ENCODE results near the gene TLE1. TPM values are rescaled to one million over a fixed set of nuclear protein-coding genes. Genes with fewer than 3 reads are reported as not detected.

TLE1 gene
- total and polyA plus RNA-seq, 10 of the 15 experiments (the other 5 are each of a cell fraction or from before 2014, with no cell fraction given): 0.04 to 0.23 (median 0.10) TPM; not detected in 6

DNA sequence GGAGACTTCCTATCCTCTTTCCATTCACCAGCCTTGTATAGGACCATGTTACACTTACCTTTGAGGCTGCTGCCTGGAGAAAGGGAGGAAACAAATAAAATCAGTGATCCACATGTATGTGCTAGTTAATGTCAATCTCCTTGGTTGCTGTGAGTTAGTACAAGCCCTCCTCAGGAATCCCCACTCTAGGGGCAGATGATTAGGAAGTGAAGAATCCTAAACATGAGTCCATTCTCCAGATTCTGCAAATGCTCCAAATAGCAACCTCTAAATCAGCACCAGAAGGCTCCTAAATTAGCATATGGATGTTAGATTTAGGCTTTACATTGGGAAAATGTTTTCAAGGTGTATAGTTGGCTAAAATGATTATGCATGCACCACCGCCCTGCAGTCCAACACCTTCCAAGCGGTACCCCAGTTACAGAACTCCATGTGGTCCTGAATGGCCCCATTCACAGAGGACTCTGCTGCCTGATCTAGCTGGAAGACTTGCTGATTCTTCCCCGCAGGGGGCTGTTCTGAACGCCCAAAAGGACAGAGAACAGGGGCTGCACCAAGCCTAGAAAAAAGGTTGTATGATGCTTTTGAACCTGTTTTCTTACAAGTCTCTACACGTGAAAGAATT, 123.2 kb downstream of the TLE1 start:
- TF ChIP-seq, protein P1, sequence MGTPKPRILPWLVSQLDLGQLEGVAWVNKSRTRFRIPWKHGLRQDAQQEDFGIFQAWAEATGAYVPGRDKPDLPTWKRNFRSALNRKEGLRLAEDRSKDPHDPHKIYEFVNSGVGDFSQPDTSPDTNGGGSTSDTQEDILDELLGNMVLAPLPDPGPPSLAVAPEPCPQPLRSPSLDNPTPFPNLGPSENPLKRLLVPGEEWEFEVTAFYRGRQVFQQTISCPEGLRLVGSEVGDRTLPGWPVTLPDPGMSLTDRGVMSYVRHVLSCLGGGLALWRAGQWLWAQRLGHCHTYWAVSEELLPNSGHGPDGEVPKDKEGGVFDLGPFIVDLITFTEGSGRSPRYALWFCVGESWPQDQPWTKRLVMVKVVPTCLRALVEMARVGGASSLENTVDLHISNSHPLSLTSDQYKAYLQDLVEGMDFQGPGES (IDR thresholded peaks at IDR 0.05): no peak
- TF ChIP-seq, protein P2, sequence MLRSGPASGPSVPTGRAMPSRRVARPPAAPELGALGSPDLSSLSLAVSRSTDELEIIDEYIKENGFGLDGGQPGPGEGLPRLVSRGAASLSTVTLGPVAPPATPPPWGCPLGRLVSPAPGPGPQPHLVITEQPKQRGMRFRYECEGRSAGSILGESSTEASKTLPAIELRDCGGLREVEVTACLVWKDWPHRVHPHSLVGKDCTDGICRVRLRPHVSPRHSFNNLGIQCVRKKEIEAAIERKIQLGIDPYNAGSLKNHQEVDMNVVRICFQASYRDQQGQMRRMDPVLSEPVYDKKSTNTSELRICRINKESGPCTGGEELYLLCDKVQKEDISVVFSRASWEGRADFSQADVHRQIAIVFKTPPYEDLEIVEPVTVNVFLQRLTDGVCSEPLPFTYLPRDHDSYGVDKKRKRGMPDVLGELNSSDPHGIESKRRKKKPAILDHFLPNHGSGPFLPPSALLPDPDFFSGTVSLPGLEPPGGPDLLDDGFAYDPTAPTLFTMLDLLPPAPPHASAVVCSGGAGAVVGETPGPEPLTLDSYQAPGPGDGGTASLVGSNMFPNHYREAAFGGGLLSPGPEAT (IDR thresholded peaks at IDR 0.05; ENCODE audit: low read depth): no peak
- TF ChIP-seq ESRRA (IDR thresholded peaks at IDR 0.05; ENCODE audit: low read length): no peak
- TF ChIP-seq RFX5 (IDR thresholded peaks at IDR 0.05; ENCODE audit: low read depth, low read length): no peak
- no peak for TF ChIP-seq CHD4 (IDR thresholded peaks at IDR 0.05)
- TF ChIP-seq NFIC (IDR thresholded peaks at IDR 0.05; ENCODE audit: low read depth, low read length): no peak
- no peak for TF ChIP-seq TARDBP (IDR thresholded peaks at IDR 0.05; ENCODE audit: borderline replicate concordance)
- no peak for TF ChIP-seq ZNF24 (IDR thresholded peaks at IDR 0.05)
- TF ChIP-seq, protein P3, sequence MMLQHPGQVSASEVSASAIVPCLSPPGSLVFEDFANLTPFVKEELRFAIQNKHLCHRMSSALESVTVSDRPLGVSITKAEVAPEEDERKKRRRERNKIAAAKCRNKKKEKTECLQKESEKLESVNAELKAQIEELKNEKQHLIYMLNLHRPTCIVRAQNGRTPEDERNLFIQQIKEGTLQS (IDR thresholded peaks at IDR 0.05; ENCODE audit: borderline replicate concordance, extremely low read depth, low read depth, low read length): no peak
- TF ChIP-seq GABPA (IDR thresholded peaks at IDR 0.05; ENCODE audit: low read depth): no peak
- TF ChIP-seq TCF12 (IDR thresholded peaks at IDR 0.05; ENCODE audit: low read depth, low read length): no peak
- TF ChIP-seq, protein P4, sequence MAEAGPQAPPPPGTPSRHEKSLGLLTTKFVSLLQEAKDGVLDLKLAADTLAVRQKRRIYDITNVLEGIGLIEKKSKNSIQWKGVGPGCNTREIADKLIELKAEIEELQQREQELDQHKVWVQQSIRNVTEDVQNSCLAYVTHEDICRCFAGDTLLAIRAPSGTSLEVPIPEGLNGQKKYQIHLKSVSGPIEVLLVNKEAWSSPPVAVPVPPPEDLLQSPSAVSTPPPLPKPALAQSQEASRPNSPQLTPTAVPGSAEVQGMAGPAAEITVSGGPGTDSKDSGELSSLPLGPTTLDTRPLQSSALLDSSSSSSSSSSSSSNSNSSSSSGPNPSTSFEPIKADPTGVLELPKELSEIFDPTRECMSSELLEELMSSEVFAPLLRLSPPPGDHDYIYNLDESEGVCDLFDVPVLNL (IDR thresholded peaks at IDR 0.05; ENCODE audit: low read depth, low read length): no peak
- no peak for TF ChIP-seq RBBP5 (conservative IDR thresholded peaks at IDR 0.05)
- TF ChIP-seq PAX5 (IDR thresholded peaks at IDR 0.05; ENCODE audit: borderline replicate concordance, low read depth, low read length): no peak
- no peak for TF ChIP-seq STAT1 (conservative IDR thresholded peaks at IDR 0.05)
- TF ChIP-seq, protein P5, sequence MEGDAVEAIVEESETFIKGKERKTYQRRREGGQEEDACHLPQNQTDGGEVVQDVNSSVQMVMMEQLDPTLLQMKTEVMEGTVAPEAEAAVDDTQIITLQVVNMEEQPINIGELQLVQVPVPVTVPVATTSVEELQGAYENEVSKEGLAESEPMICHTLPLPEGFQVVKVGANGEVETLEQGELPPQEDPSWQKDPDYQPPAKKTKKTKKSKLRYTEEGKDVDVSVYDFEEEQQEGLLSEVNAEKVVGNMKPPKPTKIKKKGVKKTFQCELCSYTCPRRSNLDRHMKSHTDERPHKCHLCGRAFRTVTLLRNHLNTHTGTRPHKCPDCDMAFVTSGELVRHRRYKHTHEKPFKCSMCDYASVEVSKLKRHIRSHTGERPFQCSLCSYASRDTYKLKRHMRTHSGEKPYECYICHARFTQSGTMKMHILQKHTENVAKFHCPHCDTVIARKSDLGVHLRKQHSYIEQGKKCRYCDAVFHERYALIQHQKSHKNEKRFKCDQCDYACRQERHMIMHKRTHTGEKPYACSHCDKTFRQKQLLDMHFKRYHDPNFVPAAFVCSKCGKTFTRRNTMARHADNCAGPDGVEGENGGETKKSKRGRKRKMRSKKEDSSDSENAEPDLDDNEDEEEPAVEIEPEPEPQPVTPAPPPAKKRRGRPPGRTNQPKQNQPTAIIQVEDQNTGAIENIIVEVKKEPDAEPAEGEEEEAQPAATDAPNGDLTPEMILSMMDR (IDR thresholded peaks at IDR 0.05 in 2 of 3, conservative IDR thresholded peaks at IDR 0.05 in 1 of 3; ENCODE audit: control insufficient read depth in 2 of 3, extremely low read depth in 1 of 3, insufficient read depth in 1 of 3, low read depth in 3 of 3, low read length in 3 of 3): no peak
- TF ChIP-seq RELA (IDR thresholded peaks at IDR 0.05; ENCODE audit: borderline replicate concordance, partially characterized antibody): no peak
- TF ChIP-seq ZNF207 (IDR thresholded peaks at IDR 0.05; ENCODE audit: borderline replicate concordance): no peak
- TF ChIP-seq PML (IDR thresholded peaks at IDR 0.05; ENCODE audit: low read length): no peak

More for the DNA sequence above, 123.2 kb downstream of the TLE1 start:
- intact Hi-C loops (cut with micrococcal nuclease; ENCODE audit: unreplicated experiment): no loop called here
- FAIRE-seq (no peak), DNase-seq (ENCODE audit: low read depth, low spot score) (no peak), ATAC-seq (no peak)
- H3K4me2 ChIP-seq (ENCODE audit: control insufficient read depth, insufficient read depth): no peak overlapping the region
- no TSS peak for BruUV-seq (replicated peaks)
- POLR2A ChIA-PET: no interaction called here
- SMC1A ChIA-PET (ENCODE audit: uncharacterized antibody, unreplicated experiment): no interaction called here
- H3K79me2 ChIP-seq (ENCODE audit: control insufficient read depth, insufficient read depth, low read length): no peaks in the 10 kb centered on the region
- WGBS (ENCODE audit: insufficient coverage, insufficient replicate concordance, low lambda C conversion rate, missing lambda C conversion rate): 39% methylated on average over 5 of the region's 5 CpGs
- no peak overlapping the region for H3K4me3 ChIP-seq
- H3K9me3 ChIP-seq (replicated peaks; ENCODE audit: control insufficient read depth, insufficient read depth, low read length): no peaks in the 10 kb centered on the region
- no peak overlapping the region for H3K9ac ChIP-seq (ENCODE audit: control insufficient read depth, insufficient read depth, low read length)
- CTCF ChIA-PET: no interaction called here
- RAD21 ChIA-PET (ENCODE audit: unreplicated experiment): no interaction called here
- H3K36me3 ChIP-seq (ENCODE audit: control insufficient read depth in 2 of 2, insufficient read depth in 2 of 2, low read length in 1 of 2): no peaks in the 10 kb centered on the region
- no peaks in the 10 kb centered on the region for H4K20me1 ChIP-seq (ENCODE audit: control insufficient read depth, insufficient read depth)
- H3K4me1 ChIP-seq (ENCODE audit: control insufficient read depth, insufficient read depth, low read length): no peaks in the 10 kb centered on the region
- no peak overlapping the region for H3K27ac ChIP-seq (ENCODE audit: control insufficient read depth, insufficient read depth)
- in situ Hi-C loops (cut with MboI): no loop called here
- H2AFZ ChIP-seq (ENCODE audit: control insufficient read depth, low read depth, low read length): no peak overlapping the region
- no peaks in the 10 kb centered on the region for H3K27me3 ChIP-seq (replicated peaks in 1 of 2; ENCODE audit: control insufficient read depth in 2 of 2, insufficient read depth in 2 of 2, low read length in 1 of 2)

Data from GM12878 (cell line).